ENCODE results near the gene STXBP6.

- TF ChIP-seq EZH2 (IDR thresholded peaks at IDR 0.05) (no peak), FOXP2 (optimal IDR thresholded peaks at IDR 0.05; ENCODE audit: control extremely low read depth, extremely low read length, insufficient read depth) (no peak), POLR2AphosphoS5 (IDR thresholded peaks at IDR 0.05; ENCODE audit: borderline replicate concordance, low read depth, low read length) (no peak)
These were observed 234.4 kb downstream of the STXBP6 start for GRCh38 chr14:24815543-24815942.
